OCI-LY3 (cell line): ENCODE results near the gene LRRC56.

Experiments
- EZH2phosphoT487 ChIP-seq: fragments of 200-600 bp; shearing (Covaris generic); IDR thresholded peaks from 2 replicates; pipeline ENCODE4 v1.6.1; 2018; ENCODE audit warnings: antibody characterized with exemption, mixed run types, low read depth
- TF ChIP-seq, protein P1 (sequence below): fragments of 200-600, 300-600 bp; sonication (generic); IDR thresholded peaks from 2 replicates; pipeline ENCODE4 v1.5.1; 2014; ENCODE audit warnings: antibody characterized with exemption, low read length, low read depth

DNA sequence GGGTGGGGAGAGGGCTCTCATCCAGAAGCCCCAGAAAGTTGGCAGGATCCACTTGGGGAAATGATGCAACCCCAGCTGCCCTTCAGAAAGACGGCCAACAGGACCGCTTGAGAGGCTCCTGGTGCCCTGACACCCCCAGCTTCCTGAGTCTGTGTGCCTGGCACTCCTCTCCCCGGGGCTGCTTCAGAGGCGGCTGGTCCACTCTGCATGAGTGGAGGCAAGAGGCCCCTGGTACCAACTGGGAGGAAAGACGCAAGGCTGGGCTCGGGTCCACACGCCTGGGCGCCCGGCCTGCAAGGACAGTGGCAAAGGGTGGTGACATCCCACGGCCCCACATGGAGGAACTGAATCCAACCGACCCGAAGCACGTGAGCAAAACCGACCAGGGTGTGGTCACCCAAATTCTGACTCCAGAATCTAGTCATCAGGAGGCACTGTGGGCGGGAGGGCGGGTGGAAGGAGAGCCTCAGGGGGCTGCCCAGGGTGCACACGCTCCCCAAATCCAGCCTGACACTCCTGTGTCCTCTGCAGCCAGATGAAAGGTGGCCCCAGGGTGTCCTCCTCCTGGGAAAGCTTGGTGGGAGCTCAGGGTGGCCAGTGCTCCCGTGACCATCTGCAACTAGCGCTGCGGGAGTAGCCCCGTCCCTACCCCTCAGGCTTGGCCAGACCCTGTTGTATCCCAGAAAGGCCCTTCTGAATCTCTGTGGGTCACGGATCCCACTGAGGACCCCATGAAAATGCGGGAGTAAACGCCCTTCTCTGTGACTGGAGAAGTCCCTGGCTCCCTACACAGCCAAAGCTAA is 33.9 kb upstream of the LRRC56 start:
- TF ChIP-seq, protein P1, sequence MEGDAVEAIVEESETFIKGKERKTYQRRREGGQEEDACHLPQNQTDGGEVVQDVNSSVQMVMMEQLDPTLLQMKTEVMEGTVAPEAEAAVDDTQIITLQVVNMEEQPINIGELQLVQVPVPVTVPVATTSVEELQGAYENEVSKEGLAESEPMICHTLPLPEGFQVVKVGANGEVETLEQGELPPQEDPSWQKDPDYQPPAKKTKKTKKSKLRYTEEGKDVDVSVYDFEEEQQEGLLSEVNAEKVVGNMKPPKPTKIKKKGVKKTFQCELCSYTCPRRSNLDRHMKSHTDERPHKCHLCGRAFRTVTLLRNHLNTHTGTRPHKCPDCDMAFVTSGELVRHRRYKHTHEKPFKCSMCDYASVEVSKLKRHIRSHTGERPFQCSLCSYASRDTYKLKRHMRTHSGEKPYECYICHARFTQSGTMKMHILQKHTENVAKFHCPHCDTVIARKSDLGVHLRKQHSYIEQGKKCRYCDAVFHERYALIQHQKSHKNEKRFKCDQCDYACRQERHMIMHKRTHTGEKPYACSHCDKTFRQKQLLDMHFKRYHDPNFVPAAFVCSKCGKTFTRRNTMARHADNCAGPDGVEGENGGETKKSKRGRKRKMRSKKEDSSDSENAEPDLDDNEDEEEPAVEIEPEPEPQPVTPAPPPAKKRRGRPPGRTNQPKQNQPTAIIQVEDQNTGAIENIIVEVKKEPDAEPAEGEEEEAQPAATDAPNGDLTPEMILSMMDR: no peak
- no peak for TF ChIP-seq EZH2phosphoT487
